GM19438 (cell line): Measurements from ENCODE around the gene RALB.

ENCODE experiments used
- ATAC-seq: cut with Tn5 transposase; IDR thresholded peaks from one replicate; pipeline ENCODE4 v1.9.1; 2021; ENCODE audit warnings: low read depth; ENCODE audit not compliant: unreplicated experiment

The RALB gene

DNA sequence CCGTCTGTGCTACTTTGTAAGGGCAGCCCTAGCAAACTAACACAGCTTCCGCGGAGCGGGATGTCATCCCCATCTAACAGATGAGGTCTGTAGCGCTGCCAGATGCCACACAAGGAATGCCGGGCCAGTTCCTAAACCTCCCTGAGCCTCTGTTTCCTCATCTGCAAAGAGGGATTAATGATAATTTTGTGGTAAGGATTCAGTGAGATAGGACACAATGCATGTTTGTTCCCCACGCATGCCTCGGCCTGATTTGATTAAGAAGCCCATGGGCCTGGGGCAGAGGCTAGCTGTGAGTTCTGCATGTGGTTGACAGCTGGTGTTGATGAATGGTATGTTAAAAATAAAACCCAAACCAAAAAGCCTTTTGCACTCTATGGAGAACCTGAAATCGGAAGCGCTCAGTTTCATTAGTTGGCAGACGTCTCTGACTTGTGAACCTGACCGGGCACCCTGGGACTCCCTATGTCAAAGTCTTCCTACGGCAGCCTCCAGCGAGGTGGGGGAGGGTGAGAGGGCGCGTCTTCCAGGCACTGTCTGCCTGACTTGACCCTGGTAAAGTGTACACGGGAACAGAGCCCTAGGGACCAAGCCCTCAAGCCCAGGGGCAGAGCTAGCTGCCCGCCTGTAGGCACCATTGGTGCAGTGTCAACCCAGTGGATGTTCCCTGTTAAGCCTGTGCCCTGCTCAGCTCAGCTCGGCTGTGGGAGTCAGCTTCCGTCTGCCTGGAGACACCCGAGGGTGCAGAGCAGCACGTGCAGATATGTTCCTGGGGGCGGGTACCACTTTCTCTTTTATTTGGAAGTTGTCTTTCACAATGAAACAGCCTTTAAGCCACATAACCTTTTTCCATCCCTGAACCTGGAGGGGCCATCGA is 78.5 kb downstream of the RALB start:
- peak; percentile 54 for ATAC-seq

DNA sequence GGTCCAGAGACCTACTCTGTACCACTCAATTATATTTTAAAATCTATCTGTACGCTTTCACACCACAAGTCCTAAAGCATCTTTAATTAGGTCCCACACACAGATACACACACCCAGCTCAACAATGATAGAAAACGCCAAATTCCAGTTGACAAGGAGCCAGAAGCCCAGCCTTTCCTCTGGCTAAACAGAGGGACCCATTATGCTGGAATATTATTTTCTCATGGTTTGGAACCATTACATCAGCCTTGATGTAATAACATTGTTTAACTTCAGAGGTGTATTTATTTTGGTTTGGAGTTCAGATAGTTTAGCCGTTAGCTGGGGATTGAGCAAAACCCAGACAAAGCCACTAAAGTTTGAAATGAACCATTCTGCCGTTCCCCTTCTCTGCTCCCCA is 79.3 kb downstream of the RALB start:
- no peak for ATAC-seq

DNA sequence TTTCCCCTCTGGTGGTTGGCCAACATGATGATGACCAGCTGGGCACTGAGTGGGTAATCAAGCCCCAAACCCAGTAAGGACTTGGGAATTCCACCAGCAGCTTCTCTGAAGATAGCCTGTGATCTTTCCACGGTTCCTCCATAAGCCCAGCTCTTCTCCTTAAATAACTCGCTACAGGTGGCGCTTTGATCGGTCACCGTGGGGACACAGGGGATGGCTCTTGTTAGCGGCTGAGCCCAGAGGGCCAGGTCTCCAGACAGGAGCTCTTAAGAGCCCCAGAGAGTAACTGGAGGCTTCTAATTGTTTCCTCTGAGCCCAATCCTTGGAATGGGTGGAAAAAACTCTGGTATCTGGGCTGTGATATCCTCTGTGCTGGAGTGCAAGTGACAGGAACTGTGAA is 79.7 kb downstream of the RALB start:
- ATAC-seq: no peak

DNA sequence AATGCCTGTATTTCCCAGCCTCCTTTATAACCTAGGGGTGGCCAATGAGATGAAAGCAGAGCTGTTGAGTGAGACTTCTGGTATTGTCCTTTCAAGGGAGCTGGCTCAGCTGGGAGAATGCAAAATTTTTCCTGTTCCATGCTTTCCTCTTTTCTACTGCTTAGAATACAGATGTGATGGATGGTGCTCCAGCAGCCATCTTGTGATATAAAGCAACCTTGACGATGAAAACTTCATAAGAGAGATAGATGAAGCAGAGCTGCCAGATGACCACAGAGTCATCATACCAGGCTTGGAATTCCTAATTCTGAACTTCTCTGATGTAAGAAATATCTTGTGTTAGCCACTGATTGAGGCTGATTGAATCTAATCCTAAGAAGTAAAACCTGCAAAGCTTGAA is 81.4 kb downstream of the RALB start:
- ATAC-seq: no peak

DNA sequence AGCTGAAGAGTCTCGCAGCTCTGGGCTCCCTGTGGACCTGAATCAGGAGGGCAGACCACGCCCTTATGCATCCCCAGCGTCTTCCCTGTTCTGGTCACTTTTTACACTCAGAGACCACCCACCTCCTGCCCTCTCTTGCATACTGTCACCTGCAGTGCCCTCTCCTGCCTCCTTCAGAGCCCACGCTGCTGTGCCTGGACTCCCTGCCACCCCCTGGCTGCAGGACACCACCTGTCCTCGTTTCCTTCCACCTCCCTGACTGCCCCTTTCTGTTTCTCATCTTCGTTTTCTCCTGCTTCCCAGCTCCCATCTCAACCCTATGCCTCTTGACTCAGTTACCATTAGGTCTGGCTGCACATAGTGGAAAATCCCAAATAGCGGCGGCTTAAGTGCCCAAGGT is 84.1 kb downstream of the RALB start:
- no peak for ATAC-seq

DNA sequence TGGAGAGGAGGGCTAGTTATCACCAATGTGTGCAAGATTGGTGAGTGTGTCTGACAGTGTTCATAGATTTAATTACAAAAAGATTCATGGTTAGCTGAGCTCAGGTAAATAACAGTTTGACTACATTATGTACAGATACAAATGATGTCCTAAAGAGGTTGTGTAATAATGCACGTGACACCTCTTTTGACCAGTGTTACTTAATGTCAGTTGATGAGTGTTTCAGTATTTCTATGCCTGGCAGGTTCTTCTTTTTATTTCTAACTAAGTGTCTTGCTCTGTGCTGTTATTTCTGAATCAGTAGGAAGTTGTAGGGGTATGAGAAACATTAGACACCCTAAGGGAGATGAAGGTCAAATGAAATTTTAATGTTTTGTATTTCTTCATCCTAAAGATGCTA is 85.4 kb downstream of the RALB start:
- ATAC-seq: no peak

DNA sequence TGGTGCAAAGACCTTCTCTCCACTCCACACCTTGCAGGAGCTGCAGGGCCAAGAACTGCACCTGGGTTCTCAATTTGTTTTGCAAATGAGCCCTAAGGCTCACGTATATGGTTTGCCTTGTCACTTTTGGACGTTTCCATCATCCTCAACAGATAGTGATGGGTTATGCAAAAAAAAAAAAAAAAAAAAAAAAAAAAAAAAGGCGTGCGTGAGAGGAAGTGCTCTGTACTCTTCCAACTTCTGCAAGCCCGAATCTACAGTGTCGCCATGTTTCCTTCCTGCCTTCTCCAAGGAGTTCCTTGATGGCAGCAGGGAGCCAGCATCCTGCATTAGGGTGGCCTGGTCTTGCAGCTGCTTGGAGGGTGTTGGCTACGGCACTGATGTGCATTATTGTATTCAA is 89.3 kb downstream of the RALB start:
- no peak for ATAC-seq

DNA sequence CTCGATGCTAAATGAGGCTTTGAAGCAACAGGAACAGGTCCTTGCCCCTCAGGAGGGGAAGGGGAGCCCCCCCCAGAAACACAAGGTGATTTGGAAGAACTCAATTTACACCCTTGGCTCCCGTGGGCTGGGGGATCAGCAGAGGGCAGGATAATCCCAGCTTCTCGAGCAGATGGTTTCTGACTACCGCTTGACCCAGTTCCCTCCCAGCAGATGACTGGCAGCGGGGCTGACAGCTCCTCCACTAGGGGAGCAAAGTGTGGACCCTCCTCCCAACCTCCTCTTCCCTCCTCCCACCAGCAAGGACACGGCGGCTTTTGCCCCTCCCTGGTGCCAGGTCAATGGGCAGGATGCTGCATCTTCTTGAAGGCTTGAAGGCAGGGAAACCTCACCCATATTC is 89.8 kb downstream of the RALB start:
- no peak for ATAC-seq

DNA sequence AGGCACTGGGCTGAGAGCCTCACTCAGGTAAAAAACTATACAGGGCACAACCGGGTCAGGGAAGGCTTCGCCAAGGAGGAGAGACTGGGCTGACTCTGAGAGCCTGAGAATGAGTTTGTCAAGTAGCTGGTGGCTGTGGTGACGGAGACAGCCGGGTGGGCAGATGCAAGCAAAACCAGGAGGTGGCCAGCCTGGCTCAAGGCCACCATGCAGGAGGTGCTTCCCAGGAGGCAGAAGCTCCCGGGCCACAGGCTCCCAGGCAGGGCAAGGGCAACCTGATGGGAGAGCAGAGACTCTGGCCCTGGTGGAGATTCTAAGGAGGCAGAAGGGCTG is 90.4 kb downstream of the RALB start:
- no peak for ATAC-seq

DNA sequence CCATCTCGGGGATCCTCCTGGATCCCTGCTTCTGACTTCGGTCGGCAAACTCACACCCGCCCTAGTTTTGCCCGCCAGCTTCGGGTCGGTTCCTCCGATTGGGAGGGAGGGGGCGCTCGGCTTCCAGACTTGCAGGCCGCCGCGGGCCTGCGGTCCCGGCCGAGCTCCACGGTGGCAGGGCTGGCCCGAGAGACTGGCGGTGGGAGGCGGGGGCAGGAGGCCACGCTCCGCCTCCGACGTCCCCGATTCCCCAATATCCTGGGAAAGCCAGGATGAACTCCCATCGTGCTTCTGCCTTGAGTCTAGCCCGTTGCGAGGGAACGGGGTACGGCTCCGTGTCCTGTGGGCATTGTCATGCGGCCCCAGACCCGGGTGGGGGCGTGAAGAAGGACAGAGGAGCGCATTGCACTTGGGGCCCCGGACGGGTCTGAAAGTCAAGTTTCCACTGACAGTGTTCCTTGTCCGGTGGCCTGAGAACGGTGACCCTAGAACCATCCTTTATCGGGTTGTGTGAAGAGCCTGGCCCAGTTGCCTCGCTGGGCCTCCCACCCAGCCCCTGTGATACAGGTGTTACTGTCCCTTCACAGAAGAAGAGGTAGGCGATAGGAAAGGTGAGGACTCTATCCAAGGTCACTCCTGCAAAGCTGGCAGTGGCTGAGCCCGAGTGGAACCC is 90.9 kb downstream of the RALB start:
- no peak for ATAC-seq
